PC-3 (cell line): ENCODE data around the gene MED13L.

Experiments used
- CTCF ChIP-seq: fragments of 300-600 bp; sonication (generic); conservative IDR thresholded peaks from 2 replicates; pipeline ENCODE4 v1.5.1; 2017; ENCODE audit warnings: antibody characterized with exemption, low read depth, mild to moderate bottlenecking, low read length
- EZH2 ChIP-seq: fragments of 300-600 bp; sonication (generic); IDR thresholded peaks from one replicate; pipeline ENCODE4 v1.6.1; 2017; ENCODE audit warnings: antibody characterized with exemption, mild to moderate bottlenecking, low read length; ENCODE audit not compliant: unreplicated experiment

GRCh38 chr12:116113398-116114130, 163.9 kb downstream of the MED13L start:
- no peak for TF ChIP-seq CTCF
- no peak for TF ChIP-seq EZH2
